HG03457 (cell line): Measurements from ENCODE around the gene MATN1.
"Not testable (repeated sequence)": the region's sequence is repeated elsewhere in the genome, so short reads cannot be mapped to it uniquely, and the experiment has no call there.

Experiments
- ATAC-seq: cut with Tn5 transposase; IDR thresholded peaks from one replicate; pipeline ENCODE4 v1.9.1; 2021; ENCODE audit warnings: moderate number of reproducible peaks; ENCODE audit not compliant: unreplicated experiment

Gene MATN1

DNA sequence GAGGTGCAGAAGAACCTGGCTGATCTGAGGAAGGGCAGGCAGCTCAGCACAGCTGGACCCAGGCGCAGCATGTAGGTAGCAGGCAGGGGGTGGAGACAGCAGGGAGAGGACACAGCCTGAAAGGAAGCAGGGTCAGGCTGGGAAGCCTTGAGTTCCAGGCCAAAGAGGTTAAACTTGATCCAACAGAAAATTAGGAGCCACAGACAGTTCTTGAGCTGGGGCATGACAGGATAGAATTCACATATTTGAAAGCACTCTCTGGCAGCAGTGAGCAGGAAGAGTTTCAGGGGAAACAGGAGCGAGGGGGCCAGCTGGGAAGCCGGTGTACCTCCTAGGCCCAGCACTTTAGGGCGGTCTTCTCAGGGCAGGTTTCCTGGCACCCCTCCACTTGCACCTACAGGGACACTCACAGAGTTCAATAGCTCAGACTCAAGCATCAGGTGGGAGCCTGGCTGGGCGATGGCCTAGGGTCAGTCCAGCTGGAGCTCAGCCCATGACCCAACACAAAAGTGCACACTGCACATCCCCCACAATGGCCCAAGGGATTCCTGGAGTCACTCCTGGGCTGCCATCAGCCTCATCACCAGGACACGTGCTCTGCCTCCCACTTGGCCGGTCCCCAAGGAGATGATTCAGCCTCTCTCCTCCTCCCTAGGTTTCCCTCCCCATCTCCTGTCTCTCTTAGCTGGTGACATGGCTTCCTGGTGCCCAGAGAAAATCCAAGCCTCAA lies 22.7 kb downstream of the MATN1 start:
- no peak for ATAC-seq

DNA sequence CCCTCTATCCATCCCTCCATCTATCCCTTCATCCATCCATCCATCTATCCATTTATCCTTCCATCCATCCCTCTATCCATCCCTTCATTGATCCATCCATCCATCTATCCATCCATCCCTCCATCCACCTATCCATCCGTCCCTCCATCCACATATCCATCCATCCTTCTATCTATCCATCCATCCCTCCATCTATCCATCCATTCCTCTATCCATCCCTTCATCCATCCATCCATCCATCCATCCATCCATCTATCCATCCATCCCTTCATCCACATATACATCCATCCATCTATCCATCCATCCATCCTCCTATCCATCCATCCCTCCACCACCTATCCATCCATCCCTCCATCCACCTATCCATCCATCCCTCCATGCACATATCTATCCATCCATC lies 23.6 kb downstream of the MATN1 start:
- ATAC-seq, result no peak

DNA sequence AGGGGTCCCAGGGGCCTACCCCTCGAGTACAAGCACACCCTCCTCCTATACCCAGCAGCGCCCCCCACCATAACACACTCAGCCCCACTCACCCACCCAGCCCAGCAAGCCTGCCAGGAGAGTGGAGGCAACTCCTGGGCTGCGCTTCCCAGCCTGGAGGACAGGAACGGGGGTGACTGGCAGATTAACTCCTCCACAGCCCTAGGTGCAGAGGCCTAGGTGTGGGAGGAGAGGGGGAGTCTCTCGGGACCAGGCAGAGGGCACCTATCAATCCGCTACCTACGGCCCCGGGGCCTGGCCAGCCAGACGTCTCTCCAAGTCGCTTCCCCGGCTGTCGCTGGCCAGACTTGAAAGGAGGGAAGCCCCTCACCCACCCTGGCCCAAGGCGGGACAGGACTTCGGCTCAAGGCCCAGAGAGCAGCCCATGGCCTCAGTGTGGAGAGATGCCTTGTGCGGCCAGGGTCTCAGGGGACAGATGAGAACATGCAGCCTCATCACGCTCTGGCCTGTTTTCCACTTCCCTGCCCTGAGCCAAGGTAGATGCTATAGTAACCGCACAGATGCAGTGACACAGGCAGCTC lies 24.9 kb downstream of the MATN1 start:
- ATAC-seq, result no peak

DNA sequence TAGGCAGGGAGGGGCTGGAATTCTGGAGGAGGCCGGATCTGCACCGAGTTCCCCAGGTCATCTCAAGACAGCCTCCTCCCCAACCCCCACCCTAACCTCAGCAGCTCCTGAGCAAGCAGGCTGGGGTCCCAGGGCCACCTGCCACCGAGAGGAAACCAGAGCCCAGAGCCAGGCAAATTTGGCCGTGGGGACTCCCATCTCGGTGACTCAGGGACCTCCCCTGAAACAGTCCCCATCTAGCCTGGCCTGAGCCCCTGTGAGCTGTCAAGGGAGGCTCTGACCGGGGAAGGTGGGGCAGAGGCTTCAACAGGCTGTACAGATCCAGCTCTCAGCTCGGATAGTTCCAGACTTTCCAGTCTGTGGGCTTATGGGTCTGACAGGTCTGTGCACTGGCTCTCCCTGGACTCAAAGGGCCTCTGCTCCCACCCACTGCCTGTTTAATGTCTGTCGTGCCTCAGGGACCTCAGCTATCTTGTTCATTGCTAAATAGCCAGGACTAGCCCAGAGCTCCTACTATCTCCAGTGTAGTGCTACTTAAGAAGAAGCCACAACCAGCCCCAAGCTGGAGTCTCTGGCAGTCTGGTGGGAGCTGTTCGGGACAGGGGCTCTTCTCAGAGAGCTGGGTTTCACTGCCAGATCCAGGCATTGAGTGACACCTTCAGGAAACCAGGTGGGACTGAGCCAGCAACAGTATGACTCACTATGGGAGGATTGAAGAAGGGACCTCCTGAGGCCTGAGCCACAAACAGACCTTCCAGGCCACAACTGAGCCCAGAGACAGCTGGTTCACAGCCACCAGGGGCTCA lies 25.6 kb downstream of the MATN1 start:
- ATAC-seq, result no peak

DNA sequence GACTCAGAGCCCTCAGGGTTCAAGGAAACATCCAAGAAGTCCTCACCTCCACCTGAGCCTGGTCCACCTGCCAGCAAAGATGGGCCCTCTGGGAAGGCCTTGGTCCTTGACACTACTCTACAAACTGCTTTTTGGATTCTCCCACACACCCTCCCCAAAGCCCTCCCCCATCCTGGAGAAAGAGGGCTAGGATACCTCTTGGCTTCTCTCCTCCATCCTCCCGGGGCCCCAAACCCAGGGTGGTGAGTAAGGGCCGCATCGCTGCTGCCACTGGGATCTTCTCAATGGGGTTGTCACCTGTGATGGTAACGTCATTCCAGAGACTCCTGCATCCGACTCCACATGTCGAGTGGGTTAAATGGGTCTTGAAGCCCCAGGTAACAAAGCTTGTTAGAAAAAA lies 26.6 kb downstream of the MATN1 start:
- no peak for ATAC-seq

DNA sequence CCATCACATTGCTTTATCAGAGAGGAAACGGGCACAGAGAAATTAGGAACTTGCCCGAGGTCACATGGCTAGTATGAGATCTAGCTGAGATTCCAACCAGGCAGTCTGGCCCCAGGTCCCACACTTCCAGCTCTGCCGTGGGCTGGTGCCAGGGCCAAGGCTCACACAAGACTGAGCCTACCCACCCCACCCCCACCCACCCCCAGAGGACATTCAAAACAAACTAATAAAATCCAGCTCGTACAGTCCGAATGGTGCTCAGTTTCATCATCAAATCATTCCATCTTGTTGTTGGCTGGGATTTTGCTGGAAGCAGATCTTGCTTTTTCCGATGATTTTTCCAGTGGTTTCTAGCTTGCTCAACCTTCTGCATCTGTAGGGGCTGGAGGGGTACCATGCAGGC lies 27.9 kb downstream of the MATN1 start:
- ATAC-seq, result no peak

DNA sequence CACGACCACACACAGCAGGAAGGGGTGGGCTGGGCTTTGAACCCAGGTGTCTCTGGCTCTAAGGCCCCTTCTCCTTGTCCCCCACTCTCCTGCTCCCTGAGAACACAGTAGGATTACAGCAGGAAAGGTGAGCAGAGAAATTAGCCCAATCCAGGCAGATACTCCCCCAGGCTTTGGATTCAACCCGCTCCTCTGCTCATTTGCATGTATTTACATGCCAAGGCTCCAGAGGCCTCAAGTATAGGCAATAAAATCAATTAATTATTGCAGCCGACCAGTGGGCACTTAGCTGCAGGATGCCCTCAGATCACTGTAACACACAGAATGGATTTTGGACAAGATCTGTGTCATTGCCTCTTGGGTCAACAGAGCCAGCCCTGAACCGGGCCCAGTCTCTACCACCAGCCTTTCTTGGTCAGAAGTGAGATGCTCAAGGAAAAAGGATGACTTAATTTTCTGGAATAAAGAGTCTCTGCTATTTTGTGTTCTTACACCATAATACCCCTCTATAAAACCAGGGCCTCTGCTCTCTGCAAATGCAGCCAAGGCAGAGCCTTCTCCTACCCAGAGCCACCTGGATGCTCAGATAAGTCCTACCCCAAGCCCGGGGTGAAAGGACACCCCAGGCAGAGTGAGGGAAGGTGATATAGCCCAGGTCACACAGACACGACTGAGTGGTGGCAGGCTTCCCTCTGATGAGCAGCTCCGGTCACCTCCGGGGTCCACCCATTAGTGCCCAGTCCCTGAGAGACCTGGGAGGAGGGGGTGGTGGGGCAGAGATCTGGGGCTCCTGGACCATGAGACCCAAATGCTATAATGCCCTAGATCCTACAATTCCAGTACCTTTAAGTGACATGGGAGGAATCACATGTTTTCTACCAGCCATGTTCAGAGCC lies 28.9 kb downstream of the MATN1 start:
- ATAC-seq, result no peak

DNA sequence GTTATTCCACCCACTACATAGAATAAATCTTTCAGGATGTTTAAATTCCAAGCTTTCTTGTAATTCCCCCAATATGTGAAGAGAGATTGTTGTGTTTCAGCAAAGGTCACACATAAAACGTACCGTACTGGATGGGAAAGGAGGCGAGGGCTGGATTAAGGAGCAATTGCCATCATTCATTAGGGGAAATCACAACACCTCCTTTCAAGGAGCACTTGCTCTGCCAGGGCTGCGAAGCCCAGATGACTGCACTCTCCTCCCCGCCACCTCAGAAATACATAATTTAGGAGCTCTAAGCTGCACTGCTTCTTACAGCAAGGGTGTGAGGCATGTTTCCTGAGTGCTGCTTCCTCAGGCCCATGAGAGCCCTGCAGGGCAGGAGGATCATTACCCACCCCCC lies 29.6 kb downstream of the MATN1 start:
- ATAC-seq, result no peak

DNA sequence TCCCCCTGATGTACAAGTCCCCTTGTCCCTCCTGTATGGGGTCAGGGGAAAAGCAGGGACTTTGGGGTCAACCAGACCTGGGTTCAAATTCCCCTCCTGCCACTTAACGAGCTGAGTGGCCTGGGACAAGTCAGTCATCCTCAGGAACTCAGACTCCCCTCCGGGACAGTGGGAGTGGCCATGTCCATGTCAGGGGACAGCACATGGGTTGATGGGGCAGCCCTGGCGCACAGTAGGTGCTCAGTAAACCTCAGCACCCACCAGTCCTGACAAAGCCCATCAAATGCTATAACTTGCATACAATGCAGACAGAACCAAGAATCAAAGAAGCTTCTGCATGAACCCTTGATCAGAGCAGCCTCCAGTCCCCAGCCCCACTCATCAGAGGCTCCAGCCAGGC lies 30.0 kb downstream of the MATN1 start:
- no peak for ATAC-seq

DNA sequence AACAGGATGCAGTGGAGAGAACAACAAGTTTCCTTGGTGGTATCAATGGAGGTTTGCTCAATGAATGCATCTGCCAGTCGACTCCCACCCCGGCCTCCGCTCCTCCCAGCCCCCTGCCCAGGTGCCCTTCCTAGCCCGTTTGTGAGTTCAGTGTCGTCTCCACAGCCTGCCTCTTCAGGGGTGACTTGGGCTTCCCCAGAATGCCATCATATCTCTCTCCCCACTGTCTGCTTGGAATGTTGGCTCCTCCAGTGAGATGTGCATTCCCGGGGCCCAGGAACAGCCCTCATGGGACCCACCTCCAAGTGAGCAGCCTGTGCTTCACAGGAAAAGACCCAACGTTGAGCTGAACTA lies 30.5 kb downstream of the MATN1 start:
- ATAC-seq, result no peak

DNA sequence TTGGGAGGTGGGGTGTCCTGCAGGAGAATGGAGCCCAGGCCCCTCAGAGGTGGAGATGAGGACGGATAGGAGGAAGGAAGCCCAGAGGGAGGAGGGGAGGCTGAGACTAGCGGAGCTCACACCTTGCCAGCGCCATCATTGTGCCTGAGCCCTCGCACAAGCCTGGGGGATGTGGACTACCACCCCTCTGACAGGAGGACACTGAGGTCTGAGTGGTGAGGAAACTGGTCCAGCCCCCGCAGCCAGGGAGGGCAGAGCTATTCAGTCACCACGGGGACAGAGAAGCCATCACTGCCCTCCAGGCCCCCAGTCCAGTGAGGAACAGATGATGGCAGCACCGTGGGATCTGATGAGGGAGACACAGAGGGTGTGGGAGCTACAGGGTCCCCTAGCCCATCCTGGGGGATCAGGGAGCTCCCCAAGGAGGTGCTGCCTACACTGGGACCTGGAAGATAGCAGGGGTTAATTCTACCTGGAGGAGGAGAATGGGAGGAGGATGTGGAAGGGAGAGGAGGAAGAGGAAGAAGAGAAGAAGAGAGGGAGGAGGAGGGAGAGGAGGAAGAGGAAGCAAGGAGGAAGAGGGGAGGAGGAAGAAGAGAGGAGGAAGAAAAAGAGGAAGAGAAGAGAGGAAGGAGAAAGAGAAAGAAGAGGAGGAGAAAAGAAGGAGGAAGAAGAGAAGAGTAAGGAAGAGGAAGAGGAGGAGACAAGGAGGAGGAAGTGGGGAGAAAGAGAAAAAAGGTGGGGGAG lies 31.0 kb downstream of the MATN1 start:
- no peak for ATAC-seq

DNA sequence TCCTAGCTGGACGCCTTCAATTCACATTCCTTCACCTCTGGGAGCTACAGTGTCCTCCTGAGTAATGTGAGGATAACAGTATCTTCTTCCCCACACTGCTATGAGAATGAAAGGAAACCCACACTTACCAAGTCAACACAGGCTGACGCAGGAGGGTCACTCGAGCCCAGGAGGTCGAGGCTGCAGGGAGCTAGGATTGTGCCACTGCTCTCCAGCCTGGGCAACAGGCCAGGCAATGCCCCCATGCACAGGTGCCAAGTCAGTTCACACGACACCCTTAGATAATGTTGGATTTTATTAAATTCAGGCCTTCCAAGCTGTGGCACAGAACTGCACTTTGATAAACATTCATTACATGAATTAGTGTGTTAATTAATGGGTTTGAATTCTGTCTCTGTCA lies 31.9 kb downstream of the MATN1 start:
- ATAC-seq, result no peak

DNA sequence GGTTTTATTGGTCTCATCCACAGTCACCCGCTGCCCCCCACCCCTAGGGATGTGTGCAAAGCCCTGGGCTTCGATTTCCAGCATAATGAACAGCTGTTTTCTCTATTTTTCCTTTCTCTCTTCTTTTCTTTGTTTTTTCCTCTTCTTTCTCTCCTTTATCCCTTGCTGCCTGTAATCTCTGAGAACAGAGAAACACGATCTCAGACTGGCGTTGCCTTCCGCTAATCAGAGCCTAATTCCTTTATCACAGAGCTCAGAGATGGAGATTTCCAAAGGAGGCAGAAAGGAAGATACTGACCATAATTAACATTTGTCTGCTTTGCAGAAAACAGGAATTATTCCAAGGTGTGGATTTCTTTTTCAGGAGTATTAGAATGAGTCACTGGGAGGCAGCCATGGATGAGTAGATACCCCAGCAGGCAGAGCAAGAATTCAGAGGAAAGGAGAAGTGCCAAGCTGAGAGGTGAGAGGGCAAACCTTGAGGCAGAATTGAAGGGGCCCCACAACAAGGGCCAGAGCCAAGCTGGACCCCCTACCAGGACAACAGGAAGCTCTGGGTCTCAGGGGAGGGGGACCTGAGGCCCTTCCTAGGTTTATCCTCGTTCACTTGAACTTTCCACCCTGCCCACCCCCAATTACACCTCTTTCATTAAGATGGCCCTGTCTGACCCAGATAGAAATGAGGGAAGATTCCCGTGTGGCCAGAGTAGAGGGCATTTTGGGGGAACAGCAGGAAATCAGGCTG lies 33.3 kb downstream of the MATN1 start:
- no peak for ATAC-seq

DNA sequence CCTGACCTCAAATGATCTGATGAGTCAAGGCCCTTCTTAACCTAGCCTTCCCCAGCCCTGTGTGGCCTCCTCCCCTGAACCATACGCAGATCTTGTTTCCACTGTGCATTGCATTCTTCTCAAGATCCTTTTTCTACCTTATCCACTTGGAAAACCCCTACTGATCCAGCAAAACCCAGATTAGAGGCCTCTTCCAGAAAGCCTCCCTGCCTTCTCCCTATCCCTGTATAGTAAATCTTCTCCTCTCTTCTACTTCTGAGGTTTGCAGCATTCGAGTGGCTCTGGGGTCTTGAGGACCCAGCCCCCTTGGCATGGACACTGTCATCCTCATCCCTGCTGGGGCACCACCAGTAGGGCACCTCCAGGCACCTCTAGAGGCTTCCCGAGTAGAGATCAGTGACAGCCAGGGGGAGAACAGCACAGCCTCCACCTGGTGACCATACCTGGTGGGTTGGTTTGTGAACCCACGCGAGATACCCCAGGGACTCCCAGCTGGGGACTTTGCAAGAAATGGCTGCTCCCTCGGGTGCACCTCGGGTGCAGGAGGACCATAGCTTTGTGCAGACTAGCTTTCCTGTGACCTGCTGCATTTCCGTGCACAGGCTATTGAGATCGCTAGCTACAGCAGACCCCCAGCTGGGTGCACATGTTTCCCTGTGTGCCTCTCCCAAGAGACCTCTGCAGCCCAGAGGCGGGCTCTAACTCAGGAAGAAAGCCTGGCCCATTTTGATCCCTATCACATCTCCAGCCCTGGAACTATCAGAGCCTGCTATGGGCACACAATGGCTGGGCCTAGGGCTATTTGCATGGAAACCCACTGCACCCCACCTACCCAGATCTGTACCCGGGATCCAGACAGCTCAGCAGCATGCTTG lies 34.2 kb downstream of the MATN1 start:
- ATAC-seq, result no peak

DNA sequence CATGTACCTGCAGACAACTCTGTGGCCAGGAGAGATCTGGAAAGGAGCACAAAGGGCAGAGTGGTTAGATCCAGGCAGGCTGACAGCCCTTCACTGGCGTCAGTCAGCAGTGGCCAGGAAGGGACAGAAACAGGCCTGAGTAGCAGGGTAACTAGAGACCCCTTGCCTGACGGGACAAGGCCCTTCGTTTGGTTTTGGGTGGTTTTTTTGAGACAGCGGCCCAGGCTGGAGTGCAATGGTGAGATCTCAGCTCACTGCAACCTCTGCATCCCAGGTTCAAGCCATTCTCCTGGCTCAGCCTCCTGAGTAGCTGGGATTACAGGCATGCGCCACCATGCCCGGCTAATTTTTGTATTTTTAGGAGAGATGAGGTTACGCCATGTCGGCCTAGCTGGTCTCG lies 34.9 kb downstream of the MATN1 start:
- not testable (repeated sequence) for ATAC-seq

DNA sequence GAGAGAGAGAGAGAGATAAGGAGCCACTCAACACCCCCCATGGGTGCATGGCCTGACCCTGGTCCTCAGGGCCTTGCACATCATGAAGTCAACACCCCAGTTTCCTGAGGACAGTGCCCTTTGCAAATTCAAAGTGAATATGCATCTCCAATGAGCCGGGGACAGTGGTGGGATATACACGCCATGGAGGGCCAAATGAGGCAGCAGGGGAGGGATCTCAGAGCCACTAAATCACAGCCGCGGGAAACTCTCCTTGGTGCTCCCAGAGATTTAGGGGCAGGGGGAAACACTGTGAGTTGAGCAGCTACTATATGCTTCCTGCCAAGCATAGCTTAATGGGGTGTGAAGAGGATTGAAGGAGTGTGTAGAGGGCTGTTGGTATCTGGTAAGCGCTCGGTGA lies 35.5 kb downstream of the MATN1 start:
- ATAC-seq, result no peak

DNA sequence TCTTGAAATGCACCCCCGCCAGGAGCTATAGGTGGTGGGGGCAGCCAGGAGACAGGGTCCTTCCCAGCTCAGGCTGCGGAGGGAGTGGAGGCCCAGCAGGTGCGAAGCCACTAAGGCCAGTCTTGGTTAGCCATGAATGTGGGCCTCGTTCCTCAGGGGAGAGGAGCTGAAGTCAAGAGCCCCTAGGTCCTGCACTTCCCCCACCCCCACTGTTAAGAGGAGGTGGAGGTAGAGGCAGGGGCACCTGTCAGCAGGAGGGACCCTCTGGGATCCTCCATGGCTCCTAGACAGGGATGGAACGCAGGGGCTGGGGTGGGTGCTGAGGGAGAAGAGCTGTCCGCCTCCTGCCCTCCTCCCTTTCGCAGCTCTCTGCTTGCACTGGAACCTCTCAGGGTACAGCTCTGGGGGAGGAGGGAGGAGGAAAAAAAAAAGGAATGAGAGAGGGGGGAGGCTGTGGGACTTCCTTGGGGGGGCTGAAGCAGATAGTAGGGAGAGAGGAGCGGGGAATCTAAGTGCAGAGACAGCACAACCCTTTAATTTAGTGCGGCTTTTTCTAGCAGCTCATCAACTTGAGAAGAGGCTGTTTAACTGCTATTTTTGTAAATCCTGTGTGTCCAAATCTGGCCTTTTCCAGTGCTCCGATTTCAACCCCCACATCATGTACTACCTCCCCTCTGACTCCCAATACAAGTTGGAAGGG lies 37.0 kb downstream of the MATN1 start:
- ATAC-seq, result no peak

DNA sequence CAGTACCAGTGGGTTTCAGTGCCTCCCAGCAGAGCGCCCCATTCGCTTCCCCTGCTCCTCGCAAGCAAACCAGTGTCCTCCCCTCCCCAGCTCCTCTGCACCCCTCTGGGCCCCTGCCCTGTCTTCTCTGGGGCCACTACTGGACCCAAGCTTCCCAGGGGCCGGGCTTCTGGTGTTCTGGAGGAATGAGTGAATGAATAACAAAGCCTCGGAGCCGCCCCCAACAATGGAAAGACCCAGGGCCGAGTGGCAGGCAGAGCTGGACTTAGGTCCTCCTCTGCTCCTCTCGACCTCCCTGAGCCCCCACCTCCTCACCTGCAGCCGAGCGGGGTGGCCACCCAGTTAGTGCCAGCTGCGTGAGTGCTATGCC lies 37.6 kb downstream of the MATN1 start:
- no peak for ATAC-seq
